Keratinocyte (primary cell): ENCODE data around the gene XCL2.

Experiments
- EZH2 ChIP-seq: IDR thresholded peaks from one replicate; pipeline ENCODE4 v1.6.1; 2012; ENCODE audit warnings: inconsistent platforms, mild to moderate bottlenecking, low read length, moderate library complexity
- TF ChIP-seq, protein P1 (sequence below), 3 experiments: IDR thresholded peaks in 1 of 3; conservative IDR thresholded peaks in 1 of 3; optimal IDR thresholded peaks in 1 of 3; 2 replicates in 2 of 3; 3 replicates in 1 of 3; pipeline versions ENCODE3 to v1.5.1; 2011; ENCODE audit warnings: low read length in 3 of 3, mild to moderate bottlenecking in 3 of 3, moderate library complexity in 2 of 3, control low read depth in 1 of 3, inconsistent platforms in 1 of 3; ENCODE audit not compliant: insufficient read depth in 2 of 3; ENCODE audit errors: extremely low read depth in 1 of 3

DNA sequence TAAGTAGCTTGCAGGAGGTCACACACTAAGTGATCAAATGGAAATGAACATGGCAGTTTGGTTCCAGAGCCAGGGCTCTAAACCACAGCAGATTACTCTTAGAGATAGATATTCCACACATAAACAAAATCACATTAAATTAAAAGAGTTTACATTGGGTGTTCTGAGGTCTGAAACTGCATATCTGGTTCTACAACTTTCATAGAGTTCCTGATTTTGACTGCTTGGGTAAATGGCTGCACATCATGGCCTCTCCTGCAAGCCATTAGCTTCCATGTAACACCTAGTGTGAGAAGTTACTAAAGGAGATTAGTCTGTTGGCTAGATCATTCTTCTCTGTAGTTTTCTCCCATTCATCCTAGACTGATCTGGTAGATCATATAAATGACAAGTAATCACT, 12.8 kb upstream of the XCL2 start:
- TF ChIP-seq, protein P1, sequence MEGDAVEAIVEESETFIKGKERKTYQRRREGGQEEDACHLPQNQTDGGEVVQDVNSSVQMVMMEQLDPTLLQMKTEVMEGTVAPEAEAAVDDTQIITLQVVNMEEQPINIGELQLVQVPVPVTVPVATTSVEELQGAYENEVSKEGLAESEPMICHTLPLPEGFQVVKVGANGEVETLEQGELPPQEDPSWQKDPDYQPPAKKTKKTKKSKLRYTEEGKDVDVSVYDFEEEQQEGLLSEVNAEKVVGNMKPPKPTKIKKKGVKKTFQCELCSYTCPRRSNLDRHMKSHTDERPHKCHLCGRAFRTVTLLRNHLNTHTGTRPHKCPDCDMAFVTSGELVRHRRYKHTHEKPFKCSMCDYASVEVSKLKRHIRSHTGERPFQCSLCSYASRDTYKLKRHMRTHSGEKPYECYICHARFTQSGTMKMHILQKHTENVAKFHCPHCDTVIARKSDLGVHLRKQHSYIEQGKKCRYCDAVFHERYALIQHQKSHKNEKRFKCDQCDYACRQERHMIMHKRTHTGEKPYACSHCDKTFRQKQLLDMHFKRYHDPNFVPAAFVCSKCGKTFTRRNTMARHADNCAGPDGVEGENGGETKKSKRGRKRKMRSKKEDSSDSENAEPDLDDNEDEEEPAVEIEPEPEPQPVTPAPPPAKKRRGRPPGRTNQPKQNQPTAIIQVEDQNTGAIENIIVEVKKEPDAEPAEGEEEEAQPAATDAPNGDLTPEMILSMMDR (optimal IDR thresholded peaks at IDR 0.05 in 1 of 3, IDR thresholded peaks at IDR 0.05 in 1 of 3, conservative IDR thresholded peaks at IDR 0.05 in 1 of 3; ENCODE audit: extremely low read depth in 1 of 3, insufficient read depth in 2 of 3, low read length in 3 of 3), result no peak
- no peak for TF ChIP-seq EZH2
